K562 (cell line): ENCODE data around the gene HMGA1. TPM values are rescaled to one million over a fixed set of nuclear protein-coding genes. Genes with fewer than 3 reads are reported as not detected.

Source experiments
- E2F6 ChIP-seq, 2 experiments: IDR thresholded peaks; 2 replicates each; pipeline ENCODE4 v1.6.1; 2011; ENCODE audit warnings: borderline replicate concordance in 1 of 2, control low read depth in 1 of 2, low read depth in 1 of 2, low read length in 1 of 2, mild to moderate bottlenecking in 1 of 2, mixed read lengths in 1 of 2, moderate library complexity in 1 of 2; ENCODE audit not compliant: insufficient read depth in 1 of 2, insufficient read length in 1 of 2, poor library complexity in 1 of 2, severe bottlenecking in 1 of 2; ENCODE audit errors: extremely low read depth in 1 of 2
- ERF ChIP-seq: fragments of 450-650 bp; formaldehyde crosslinking; IDR thresholded peaks from 2 replicates; pipeline ENCODE4 v1.4.0; 2020; ENCODE audit warnings: mild to moderate bottlenecking, mixed read lengths
- FOXJ2 ChIP-seq: fragments of 200-800 bp; sonication (Bioruptor generic); IDR thresholded peaks from 2 replicates; pipeline ENCODE4 v1.6.1; 2016; ENCODE audit warnings: missing genetic modification characterization, missing compliant biosample characterization
- GATA2 ChIP-seq: sonication (generic); formaldehyde crosslinking; IDR thresholded peaks from 2 replicates; pipeline ENCODE4 v1.4.0; 2020; ENCODE audit warnings: mild to moderate bottlenecking, missing genetic modification reagents
- KDM1A ChIP-seq, 2 experiments: fragments of 450-650 bp; IDR thresholded peaks; 2 replicates each; pipeline ENCODE4 v1.6.1; 2016; ENCODE audit warnings: mild to moderate bottlenecking in 2 of 2
- RCOR1 ChIP-seq, 2 experiments: IDR thresholded peaks; 2 replicates each; pipeline ENCODE4 v1.6.1; 2012; ENCODE audit warnings: low read depth in 2 of 2, low read length in 2 of 2, borderline replicate concordance in 1 of 2, improper control_type of control experiment in 1 of 2
- polyA plus RNA-seq, 8 experiments: library from polyadenylated mRNA; depleted of rRNA in 4 of 8; stranded (reverse) in 5 of 8; unstranded in 3 of 8; fragments of >200 nt; fragmentation: Nextera tagmentation in 2 of 8; fragmentation: Illumina TruSeq in 1 of 8; extraction: Ambion mirVana in 2 of 8; extraction: Trizol in 1 of 8; gene quantifications; 2 replicates each; pipeline versions ENCODE4 v1.2.1 to v1.2.3, GENCODE V29; 2011 to 2014; ENCODE audit warnings: inconsistent platforms in 1 of 8, missing spikeins in 1 of 8
- total RNA-seq, 7 experiments: library from RNA; depleted of rRNA in 6 of 7; stranded (reverse); fragments of >200 nt in 6 of 7; fragmentation: Illumina TruSeq in 2 of 7; extraction: Trizol in 2 of 7; gene quantifications; 2 replicates each; pipeline versions ENCODE4 v1.2.1 to v1.2.3, GENCODE V29; 2011 to 2021; ENCODE audit warnings: low replicate concordance in 1 of 7
- TF ChIP-seq, protein P1 (sequence below): sonication (generic); formaldehyde crosslinking; IDR thresholded peaks from 2 replicates; pipeline ENCODE4 v1.4.0; 2020; ENCODE audit warnings: mild to moderate bottlenecking, missing genetic modification reagents
- TF ChIP-seq, protein P2 (sequence below), 2 experiments: fragments of 250-450 bp in 1 of 2; fragments of 450-650 bp in 1 of 2; sonication (Bioruptor Pico) in 1 of 2; IDR thresholded peaks; 2 replicates each; pipeline versions ENCODE4 v1.6.1 to v1.8.0; 2016 to 2021; ENCODE audit warnings: mild to moderate bottlenecking in 2 of 2, moderate library complexity in 2 of 2, missing compliant biosample characterization in 1 of 2, missing genetic modification characterization in 1 of 2
- TF ChIP-seq, protein P3 (sequence below): fragments of 450-650 bp; IDR thresholded peaks from 2 replicates; pipeline ENCODE4 v1.6.1; 2016; ENCODE audit warnings: mild to moderate bottlenecking, moderate library complexity

The HMGA1 gene
- total and polyA plus RNA-seq, 9 of the 15 experiments (the other 6 are each of a cell fraction or from before 2014, with no cell fraction given) = 27.8 to 1,947 (median 594) TPM

DNA sequence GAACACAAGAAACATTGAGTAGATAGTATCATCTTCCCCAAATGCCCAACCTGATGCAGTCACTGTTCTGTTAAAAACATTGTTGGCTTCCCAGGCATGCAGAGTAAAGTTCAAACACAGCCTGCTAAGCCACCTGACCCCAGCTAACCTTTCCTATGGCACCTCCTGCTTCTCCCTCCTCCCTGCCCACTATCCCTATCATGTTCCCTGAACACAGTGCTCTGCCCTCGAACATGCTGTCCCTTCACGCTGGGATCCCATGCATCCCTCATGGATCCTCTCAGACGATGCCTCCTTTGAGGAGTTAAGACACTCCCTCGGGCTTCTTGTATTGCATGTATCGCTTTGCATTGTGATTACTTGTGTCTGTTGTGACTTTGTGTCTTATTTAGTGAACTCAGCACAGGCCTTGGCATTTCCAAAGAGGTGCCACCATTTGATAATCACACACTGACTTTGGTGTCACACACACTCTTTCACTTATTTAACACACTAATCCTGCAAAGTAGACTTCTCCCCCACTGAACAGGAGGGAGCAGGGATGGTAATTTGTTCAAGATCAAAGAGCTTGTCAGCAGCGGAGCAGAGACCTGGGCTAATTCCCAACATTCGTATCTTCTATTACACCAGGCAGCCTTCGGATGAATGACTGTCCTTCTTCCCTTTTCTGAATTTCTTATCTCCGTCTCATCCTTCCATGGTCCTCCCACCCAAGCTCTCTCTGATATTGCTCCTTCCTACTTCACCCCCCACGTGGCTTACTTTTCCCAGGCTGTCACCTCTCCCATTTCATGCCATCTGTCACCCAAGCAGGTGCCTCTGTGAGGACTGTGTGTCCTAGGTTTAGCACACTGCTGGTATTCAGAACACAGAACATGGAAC lies 40.4 kb downstream of the HMGA1 start (continued):
- TF ChIP-seq E2F6 (IDR thresholded peaks at IDR 0.05; ENCODE audit: borderline replicate concordance in 1 of 2, extremely low read depth in 1 of 2, insufficient read depth in 1 of 2, insufficient read length in 1 of 2, low read depth in 1 of 2, low read length in 1 of 2, poor library complexity in 1 of 2, severe bottlenecking in 1 of 2) = peak in 1 of 2 experiments; percentile 17
- no peak for TF ChIP-seq FOXJ2 (tag)
- TF ChIP-seq GATA2 (CRISPR knock-in tag) = peak; percentile 87
- peak; percentile 68; the same call in 1 of the 2 replicates for TF ChIP-seq ERF (CRISPR knock-in tag)
- TF ChIP-seq, protein P1, sequence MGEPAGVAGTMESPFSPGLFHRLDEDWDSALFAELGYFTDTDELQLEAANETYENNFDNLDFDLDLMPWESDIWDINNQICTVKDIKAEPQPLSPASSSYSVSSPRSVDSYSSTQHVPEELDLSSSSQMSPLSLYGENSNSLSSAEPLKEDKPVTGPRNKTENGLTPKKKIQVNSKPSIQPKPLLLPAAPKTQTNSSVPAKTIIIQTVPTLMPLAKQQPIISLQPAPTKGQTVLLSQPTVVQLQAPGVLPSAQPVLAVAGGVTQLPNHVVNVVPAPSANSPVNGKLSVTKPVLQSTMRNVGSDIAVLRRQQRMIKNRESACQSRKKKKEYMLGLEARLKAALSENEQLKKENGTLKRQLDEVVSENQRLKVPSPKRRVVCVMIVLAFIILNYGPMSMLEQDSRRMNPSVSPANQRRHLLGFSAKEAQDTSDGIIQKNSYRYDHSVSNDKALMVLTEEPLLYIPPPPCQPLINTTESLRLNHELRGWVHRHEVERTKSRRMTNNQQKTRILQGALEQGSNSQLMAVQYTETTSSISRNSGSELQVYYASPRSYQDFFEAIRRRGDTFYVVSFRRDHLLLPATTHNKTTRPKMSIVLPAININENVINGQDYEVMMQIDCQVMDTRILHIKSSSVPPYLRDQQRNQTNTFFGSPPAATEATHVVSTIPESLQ (CRISPR knock-in tag) = 0 out of 2 replicates have a peak, but pooled peaks have one; percentile 28
- TF ChIP-seq KDM1A (IDR thresholded peaks at IDR 0.05) = peak in 1 of 2 experiments; percentile 74; a peak in 2 of 4 replicates
- TF ChIP-seq, protein P2, sequence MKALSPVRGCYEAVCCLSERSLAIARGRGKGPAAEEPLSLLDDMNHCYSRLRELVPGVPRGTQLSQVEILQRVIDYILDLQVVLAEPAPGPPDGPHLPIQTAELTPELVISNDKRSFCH (CRISPR knock-in tag; IDR thresholded peaks at IDR 0.05) = no peak
- TF ChIP-seq, protein P2 (tag; IDR thresholded peaks at IDR 0.05) = peak; percentile 19
- peak; percentile 51 to 89; a peak in 3 of 4 replicates for TF ChIP-seq RCOR1 (IDR thresholded peaks at IDR 0.05; ENCODE audit: borderline replicate concordance in 1 of 2, low read depth in 2 of 2, low read length in 2 of 2)
- TF ChIP-seq, protein P3, sequence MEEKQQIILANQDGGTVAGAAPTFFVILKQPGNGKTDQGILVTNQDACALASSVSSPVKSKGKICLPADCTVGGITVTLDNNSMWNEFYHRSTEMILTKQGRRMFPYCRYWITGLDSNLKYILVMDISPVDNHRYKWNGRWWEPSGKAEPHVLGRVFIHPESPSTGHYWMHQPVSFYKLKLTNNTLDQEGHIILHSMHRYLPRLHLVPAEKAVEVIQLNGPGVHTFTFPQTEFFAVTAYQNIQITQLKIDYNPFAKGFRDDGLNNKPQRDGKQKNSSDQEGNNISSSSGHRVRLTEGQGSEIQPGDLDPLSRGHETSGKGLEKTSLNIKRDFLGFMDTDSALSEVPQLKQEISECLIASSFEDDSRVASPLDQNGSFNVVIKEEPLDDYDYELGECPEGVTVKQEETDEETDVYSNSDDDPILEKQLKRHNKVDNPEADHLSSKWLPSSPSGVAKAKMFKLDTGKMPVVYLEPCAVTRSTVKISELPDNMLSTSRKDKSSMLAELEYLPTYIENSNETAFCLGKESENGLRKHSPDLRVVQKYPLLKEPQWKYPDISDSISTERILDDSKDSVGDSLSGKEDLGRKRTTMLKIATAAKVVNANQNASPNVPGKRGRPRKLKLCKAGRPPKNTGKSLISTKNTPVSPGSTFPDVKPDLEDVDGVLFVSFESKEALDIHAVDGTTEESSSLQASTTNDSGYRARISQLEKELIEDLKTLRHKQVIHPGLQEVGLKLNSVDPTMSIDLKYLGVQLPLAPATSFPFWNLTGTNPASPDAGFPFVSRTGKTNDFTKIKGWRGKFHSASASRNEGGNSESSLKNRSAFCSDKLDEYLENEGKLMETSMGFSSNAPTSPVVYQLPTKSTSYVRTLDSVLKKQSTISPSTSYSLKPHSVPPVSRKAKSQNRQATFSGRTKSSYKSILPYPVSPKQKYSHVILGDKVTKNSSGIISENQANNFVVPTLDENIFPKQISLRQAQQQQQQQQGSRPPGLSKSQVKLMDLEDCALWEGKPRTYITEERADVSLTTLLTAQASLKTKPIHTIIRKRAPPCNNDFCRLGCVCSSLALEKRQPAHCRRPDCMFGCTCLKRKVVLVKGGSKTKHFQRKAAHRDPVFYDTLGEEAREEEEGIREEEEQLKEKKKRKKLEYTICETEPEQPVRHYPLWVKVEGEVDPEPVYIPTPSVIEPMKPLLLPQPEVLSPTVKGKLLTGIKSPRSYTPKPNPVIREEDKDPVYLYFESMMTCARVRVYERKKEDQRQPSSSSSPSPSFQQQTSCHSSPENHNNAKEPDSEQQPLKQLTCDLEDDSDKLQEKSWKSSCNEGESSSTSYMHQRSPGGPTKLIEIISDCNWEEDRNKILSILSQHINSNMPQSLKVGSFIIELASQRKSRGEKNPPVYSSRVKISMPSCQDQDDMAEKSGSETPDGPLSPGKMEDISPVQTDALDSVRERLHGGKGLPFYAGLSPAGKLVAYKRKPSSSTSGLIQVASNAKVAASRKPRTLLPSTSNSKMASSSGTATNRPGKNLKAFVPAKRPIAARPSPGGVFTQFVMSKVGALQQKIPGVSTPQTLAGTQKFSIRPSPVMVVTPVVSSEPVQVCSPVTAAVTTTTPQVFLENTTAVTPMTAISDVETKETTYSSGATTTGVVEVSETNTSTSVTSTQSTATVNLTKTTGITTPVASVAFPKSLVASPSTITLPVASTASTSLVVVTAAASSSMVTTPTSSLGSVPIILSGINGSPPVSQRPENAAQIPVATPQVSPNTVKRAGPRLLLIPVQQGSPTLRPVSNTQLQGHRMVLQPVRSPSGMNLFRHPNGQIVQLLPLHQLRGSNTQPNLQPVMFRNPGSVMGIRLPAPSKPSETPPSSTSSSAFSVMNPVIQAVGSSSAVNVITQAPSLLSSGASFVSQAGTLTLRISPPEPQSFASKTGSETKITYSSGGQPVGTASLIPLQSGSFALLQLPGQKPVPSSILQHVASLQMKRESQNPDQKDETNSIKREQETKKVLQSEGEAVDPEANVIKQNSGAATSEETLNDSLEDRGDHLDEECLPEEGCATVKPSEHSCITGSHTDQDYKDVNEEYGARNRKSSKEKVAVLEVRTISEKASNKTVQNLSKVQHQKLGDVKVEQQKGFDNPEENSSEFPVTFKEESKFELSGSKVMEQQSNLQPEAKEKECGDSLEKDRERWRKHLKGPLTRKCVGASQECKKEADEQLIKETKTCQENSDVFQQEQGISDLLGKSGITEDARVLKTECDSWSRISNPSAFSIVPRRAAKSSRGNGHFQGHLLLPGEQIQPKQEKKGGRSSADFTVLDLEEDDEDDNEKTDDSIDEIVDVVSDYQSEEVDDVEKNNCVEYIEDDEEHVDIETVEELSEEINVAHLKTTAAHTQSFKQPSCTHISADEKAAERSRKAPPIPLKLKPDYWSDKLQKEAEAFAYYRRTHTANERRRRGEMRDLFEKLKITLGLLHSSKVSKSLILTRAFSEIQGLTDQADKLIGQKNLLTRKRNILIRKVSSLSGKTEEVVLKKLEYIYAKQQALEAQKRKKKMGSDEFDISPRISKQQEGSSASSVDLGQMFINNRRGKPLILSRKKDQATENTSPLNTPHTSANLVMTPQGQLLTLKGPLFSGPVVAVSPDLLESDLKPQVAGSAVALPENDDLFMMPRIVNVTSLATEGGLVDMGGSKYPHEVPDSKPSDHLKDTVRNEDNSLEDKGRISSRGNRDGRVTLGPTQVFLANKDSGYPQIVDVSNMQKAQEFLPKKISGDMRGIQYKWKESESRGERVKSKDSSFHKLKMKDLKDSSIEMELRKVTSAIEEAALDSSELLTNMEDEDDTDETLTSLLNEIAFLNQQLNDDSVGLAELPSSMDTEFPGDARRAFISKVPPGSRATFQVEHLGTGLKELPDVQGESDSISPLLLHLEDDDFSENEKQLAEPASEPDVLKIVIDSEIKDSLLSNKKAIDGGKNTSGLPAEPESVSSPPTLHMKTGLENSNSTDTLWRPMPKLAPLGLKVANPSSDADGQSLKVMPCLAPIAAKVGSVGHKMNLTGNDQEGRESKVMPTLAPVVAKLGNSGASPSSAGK = peak; percentile 41
